ENCODE data around the gene IL1A.

Gene IL1A

GRCh38 chr2:112791019-112791418, 6.7 kb upstream of the IL1A start:
- DNase-seq: no peak

- DNase-seq: no peak
These were observed 6.0 kb upstream of the IL1A start for GRCh38 chr2:112790305-112790704.

- DNase-seq: no peak
These were observed 4.9 kb upstream of the IL1A start for GRCh38 chr2:112789186-112789585.

GRCh38 chr2:112788653-112789052, 4.4 kb upstream of the IL1A start:
- no peak for DNase-seq

- no peak for DNase-seq
These were observed 3.6 kb upstream of the IL1A start for GRCh38 chr2:112787729-112788393.

- no peak for DNase-seq
These were observed 3.0 kb upstream of the IL1A start for GRCh38 chr2:112787294-112787693.

- no peak for DNase-seq
These were observed 1.0 kb downstream of the IL1A start for GRCh38 chr2:112783187-112783714.

- DNase-seq: no peak
These were observed 2.0 kb downstream of the IL1A start for GRCh38 chr2:112782234-112782799.

GRCh38 chr2:112779598-112779997, 4.7 kb downstream of the IL1A start:
- no peak for DNase-seq

GRCh38 chr2:112777036-112777435, 7.3 kb downstream of the IL1A start:
- DNase-seq: no peak

- no peak for DNase-seq
These were observed 8.2 kb downstream of the IL1A start for GRCh38 chr2:112776113-112776512.

GRCh38 chr2:112774536-112775285, 9.6 kb downstream of the IL1A start:
- no peak for DNase-seq

GRCh38 chr2:112773556-112773955, 10.7 kb downstream of the IL1A start:
- DNase-seq: no peak

GRCh38 chr2:112772911-112773475, 11.3 kb downstream of the IL1A start:
- DNase-seq: no peak

GRCh38 chr2:112772322-112772721, 12.0 kb downstream of the IL1A start:
- no peak for DNase-seq

- DNase-seq: no peak
These were observed 15.9 kb downstream of the IL1A start for GRCh38 chr2:112768432-112768831.

- DNase-seq: no peak
These were observed 16.5 kb downstream of the IL1A start for GRCh38 chr2:112767693-112768330.

GRCh38 chr2:112765251-112765650, 19.0 kb downstream of the IL1A start:
- no peak for DNase-seq

- peak; percentile 94 for DNase-seq
These were observed 19.9 kb downstream of the IL1A start, which contains the start of gene CKAP2L for GRCh38 chr2:112764071-112765044. CKAP2L (minus strand) TSS chr2:112764609; CDS start chr2:112764598, 11 bp downstream.

GRCh38 chr2:112762276-112762675, 22.0 kb downstream of the IL1A start:
- no peak for DNase-seq

GRCh38 chr2:112760149-112760548, 24.1 kb downstream of the IL1A start:
- DNase-seq: no peak

- DNase-seq: no peak
These were observed 25.6 kb downstream of the IL1A start for GRCh38 chr2:112758711-112759110.

Data from amniotic stem cell (primary cell).